GM12874 (cell line): ENCODE data around the gene PIK3CD.

Experiments used
- TF ChIP-seq, protein P1 (sequence below): IDR thresholded peaks from 2 replicates; pipeline ENCODE4 v1.5.1; 2011; ENCODE audit warnings: low read depth, mild to moderate bottlenecking, control low read depth, low read length, moderate library complexity; ENCODE audit not compliant: insufficient read depth

The PIK3CD gene

DNA sequence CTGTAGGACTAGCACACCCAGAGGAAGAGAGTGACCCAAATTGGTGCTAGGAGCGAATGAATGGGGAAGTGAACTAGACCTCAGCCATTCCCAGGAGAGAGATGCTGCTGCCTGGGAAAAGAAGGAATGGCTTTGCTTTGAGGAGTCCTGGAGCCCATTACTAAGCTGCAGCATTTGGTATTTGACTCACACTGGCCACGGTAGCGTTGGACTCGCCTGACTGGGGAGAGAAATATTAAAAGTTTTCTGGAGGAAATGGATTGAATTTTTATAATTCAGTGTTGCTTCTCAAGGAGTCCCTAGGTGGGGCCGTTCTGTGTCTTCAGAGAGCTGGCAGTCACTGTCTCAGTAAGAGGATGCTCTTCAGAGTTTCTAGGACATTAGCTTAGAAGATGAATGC, 40.2 kb downstream of the PIK3CD start:
- TF ChIP-seq, protein P1, sequence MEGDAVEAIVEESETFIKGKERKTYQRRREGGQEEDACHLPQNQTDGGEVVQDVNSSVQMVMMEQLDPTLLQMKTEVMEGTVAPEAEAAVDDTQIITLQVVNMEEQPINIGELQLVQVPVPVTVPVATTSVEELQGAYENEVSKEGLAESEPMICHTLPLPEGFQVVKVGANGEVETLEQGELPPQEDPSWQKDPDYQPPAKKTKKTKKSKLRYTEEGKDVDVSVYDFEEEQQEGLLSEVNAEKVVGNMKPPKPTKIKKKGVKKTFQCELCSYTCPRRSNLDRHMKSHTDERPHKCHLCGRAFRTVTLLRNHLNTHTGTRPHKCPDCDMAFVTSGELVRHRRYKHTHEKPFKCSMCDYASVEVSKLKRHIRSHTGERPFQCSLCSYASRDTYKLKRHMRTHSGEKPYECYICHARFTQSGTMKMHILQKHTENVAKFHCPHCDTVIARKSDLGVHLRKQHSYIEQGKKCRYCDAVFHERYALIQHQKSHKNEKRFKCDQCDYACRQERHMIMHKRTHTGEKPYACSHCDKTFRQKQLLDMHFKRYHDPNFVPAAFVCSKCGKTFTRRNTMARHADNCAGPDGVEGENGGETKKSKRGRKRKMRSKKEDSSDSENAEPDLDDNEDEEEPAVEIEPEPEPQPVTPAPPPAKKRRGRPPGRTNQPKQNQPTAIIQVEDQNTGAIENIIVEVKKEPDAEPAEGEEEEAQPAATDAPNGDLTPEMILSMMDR: no peak

DNA sequence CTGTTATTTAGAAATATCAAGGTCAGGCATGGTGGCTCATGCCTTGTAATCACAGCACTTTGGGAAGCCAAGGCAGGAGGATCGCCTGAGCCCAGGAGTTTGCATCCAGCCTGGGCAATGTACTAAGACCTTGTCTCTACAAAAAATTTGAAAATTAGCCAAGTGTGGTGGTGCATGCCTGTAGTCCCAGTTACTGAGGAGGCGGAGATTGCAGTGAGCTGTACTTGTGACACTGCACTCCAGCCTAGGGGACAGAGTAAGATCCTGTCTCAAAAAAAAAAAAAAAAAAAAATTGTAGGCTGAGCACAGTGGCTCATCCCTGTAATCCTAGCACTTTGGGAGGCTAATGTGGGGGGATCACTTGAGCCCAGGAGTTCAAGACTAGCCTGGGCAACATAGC, 45.3 kb downstream of the PIK3CD start:
- TF ChIP-seq, protein P1: no peak

DNA sequence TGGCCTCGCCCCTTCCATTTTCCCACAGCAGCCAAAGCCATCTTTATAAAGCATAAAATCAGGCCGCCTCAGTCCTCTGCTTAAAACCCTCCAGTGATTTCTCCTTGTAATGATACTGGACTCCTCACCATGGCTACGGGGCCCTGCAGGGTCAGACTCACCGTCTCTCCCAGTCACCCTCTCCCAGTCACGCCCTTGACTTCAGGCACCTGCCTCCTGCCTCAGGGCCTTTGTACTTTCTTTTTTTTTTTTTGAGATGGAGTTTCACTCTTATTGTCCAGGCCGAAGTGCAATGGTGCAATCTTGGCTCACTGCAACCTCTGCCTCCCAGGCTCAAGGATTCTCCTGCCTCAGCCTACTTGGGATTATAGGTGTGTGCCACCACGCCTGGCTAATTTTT, 47.8 kb downstream of the PIK3CD start:
- TF ChIP-seq, protein P1: no peak

DNA sequence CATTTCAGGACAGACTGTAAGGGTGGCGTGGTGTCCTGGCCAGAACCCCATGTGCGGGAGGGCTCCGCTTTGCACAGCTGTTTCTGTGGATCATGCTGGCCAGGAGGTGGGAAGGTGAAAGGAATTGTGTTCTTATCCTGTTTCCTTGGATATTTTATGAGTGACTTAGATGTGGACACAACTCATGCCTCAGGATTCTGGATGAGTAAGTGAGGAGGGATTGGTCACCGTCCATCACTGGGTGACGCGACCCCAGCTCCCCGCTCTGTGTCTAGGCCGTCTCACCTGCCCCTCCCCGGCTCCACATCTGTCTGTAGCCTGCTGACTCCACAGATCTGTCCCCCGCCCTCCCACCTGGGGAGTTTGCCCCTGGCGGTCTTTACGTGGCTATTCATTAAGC, 48.8 kb downstream of the PIK3CD start:
- TF ChIP-seq, protein P1: no peak

DNA sequence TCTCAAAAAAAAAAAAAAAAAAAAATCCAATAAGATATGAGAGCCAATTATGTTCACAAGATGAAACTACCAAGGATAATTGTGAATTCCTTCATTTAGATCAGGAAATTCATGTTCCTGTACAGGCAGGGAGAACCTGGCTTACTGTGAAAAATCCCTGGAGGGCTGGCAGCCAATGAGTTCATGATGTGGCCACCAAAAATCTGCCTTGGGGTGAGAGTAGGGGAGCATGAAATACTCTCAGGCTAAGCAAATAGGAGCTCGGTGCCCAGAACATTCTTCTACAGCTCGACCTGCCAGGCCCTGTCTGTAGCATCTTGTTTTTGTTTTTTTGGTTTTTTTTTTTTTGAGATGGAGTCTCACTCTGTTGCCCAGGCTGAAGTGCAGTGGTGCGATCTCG, 50.1 kb downstream of the PIK3CD start:
- TF ChIP-seq, protein P1: no peak

DNA sequence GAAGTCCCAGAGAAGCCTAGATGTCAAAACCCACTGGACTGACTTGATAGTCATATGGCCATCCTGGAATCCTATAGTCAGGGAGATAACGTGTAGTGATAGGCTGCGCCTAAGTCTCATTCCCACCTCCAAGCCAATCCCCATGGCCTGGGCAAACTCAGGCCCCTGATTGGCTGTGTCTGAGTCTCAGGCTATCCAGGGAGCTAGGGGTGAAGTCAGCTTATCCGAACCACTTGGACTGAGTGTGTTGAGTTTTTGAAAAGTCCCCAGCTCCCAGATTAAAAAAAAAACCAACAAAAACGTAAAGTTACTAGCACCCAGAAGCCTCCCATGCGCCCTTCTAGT, 51.6 kb downstream of the PIK3CD start:
- TF ChIP-seq, protein P1: no peak

DNA sequence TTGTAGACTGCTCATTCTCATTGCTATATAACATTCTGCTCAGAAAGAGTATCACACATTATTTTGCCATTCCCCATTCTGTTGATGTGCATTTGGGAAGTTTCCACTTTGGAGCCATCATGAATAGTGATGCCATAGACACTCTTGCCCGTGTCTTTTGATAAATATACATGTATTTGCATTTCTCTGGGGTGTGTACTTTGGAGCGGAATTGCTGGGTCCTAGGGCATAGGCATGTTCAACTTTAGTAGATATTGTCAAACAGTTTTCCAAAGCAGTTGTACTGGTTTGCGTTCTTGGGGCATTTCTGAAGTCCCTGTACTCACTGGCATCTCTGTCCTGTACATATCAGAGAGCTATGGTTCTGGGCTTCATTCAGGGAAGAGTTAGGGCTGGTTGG, 52.1 kb downstream of the PIK3CD start:
- TF ChIP-seq, protein P1: no peak

DNA sequence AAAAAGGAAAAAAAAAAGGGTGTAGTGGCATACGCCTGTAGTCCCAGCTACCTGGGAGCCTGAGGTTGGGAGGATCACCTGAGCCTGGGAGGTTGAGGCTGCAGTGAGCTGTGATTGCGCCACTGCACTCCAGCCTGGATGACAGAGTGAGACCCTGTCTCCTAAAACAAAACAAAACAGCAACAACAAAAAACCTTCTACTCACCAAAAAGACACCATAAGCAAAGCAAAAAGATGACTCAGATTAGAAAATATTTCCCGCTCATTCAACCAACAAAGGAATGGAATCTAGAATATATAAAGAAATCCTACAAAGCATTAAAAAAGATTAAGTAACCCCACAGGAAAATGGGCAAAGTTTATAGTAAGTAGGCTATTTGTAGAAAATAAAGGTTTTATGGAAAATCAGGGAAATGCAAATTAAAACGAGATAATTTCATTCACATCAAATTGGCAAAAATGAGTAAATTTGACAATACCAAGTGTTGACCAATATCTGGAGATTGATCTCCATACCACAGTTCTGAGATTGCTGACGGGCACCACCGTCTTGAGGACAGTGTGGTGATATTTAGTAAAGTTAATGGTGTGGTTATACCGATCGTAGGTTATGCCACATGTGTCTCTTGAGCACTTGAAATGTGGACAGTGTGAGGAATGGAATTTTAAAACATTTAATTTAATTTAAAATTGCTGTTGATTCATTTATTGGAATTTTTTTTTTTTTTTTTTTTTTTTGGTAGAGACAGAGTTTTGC, 54.0 kb downstream of the PIK3CD start:
- TF ChIP-seq, protein P1: no peak
